Measurements from ENCODE around the gene TECR.

Gene TECR

DNA sequence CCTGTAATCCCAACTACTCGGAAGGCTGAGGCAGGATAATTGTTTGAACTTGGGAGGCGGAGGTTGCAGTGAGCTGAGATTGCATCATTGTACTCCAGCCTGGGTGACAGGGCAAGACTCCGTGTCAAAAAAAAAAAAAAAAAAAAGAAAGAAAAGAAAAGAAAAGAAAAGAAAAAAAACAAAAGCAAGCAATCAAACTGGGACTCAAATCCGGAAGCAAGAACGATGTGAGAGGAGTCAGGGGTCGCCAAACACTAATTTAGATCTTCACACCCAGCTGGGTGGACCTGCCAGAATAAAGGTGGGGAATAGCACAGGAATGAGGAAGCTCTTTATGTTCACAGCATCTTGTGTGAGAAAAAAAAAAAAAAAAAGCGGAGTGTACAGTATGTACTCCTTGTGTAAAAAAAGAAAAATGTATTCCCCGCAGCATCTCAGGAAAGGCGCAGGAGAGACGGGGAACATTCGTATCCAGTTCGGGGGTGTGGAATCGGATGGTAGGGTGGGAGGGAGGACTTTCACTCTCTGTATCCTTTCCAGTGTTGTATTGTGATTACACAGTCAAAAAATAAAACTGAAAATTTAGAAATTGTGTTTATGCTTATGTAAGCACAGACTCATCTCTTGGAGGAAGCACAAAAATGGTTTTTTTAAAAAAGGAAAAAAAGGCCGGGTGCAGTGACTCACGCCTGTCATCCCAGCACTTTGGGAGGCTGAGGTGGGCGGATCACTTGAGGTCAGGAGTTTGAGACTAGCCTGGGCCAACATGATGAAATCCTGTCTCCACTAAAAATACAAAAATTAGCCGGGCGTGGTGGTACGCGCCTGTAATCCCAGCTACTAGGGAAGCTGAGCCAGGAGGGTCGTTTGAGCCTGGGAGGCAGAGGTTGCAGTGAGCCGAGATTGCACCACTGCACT is 18.8 kb upstream of the TECR start:
- no peak for DNase-seq

DNA sequence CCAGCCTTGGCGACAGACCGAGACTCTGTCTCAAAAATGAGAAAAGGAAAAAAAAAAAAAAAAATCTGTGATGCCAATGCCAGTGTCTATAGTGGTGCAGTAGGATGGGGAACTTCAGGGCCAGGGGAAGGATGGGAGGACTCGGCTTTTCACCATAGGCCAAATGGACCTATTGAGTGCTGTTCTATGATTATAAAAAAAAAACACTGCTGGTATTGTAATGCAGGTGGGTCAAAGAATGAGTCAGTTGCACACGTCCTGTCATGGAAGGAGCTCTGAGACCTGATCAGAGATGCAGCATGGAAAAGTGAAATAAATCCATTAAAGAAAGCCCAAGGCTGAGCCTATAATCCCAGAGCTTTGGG is 18.2 kb upstream of the TECR start:
- no peak for DNase-seq

DNA sequence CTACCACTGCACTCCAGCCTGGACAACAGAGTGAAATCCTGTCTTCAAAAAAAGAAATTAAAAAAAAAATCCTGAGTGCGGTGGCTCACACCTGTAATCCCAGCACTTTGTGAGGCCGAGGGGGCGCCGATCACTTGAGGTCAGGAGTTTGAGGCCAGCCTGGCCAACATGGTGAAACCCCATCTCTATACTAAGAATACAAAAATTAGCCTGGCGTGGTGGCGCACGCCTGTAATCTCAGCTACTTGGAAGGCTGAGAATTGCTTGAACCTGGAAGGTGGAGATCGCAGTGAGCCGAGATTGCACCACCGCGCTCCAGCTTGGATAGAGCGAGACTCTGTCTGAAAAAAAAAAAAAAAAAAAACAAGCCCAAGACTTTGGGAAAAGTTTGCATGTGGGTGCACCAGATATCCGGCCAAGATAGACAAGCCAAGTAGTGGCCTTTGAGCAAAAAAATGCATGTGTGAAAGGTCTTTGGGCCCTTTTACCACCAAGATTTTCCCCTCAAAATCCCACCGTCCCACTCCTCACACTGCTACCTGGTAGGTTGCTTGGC is 16.9 kb upstream of the TECR start:
- no peak for DNase-seq

DNA sequence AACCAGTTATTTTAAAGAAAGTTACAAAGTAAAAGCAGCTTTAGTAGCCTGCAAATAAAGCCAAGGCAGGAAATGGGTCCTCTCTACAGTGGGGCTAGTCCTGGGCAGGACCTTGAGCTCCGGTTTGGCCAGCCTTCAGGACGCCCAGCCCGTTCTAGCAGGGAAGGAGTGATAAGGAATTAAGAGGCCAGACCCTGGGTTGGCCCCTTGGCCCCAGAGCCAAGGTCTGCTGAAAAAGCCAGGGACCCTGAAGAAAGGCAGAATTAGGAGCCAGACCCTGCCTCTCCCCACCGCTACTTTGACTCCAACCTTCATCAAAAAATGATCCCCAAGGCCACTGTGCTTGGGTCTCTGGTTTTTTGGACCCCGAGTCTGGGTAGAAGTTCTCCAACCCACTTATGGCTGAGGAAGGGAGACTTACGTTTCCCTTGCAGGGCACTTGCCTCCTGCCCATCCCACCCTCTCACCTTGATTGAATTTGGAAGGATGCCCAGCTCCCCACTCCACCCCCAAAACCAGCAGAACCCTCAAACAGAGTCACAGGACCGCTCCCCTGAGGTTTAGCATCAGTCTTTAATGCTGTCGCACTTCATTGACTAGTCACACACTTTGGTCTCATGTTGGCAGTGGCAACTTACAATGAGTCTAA is 15.1 kb upstream of the TECR start:
- no peak for DNase-seq

DNA sequence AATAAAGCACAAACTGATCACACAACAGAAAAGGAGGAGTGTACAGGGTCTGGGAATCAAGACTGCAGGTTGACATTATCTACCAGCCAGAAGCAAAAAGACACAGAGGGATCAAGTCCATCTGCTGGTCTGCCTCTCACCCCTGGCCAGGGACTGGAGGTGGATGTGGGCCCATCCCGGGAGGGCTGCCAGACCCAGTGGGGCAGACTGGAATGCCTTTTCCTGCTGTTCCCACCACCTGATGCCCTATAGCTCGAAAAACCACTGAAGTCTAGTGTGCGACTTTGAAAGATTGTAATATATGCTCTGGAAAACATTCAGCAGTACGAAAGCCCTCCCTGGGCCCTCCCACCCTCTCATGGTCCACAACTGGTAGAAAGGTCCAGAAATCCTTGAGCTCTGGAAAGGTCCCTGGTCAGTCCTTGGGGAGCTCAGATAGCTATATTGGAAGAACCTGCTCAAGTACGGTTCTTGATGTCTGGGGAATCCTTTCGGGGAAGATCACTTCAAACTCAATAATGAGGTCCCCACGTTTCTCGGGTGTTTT is 13.8 kb upstream of the TECR start:
- DNase-seq, result no peak

DNA sequence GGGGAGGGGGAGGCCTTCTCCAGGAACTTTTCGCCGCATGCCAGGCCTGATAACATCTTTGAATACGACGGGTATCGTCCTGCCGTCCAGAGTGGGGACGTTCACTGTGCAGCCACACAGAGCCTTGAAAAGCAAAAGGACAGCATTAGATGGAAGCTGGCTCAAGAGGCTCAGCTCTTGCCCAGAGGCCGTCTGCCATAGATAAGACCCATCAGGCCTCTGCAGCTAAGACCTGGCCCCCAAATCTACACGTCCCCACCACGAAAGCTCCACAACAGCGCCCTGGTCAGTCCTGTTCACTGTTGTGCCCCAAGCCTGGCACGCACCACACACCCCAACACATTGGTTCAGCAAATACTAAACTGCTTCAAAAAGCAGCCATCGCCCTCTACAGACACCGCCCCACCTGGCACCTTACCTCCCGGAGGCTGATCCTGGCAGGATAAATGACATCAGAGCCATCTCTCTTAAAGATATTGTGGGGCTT is 13.3 kb upstream of the TECR start:
- no peak for DNase-seq

DNA sequence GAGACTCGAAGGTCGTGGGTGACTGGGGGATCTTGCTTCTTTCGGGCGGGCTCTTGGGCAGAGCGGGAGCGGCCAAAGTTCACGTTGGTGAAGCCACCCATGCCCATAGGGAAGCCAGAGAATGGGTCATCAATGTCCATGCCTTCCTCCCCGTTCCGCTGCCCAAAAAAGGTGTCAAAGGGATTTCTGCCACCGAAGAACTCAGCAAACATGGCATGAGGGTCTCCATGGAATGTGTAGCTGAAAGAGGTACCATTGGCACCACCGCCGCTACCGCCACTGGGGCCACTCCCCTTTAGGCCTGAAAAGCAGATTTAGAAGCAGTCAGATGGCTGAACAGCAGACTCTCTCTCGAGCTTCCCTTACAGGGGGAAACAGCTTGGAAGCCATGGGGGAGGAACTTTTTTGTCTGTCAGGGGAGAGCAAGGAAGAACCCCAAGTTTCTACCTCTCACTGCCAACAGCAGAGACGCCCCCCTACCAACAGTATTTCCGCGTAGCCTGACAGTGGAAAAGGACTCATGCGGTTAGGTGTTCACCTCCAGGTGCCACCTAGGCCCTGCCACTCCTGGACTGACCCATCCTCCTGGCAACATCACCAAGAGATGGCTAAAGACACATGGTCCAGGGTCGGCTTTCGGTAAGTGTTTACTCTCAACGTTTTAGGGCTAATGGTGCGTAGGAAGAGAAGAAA is 12.5 kb upstream of the TECR start:
- no peak for DNase-seq

DNA sequence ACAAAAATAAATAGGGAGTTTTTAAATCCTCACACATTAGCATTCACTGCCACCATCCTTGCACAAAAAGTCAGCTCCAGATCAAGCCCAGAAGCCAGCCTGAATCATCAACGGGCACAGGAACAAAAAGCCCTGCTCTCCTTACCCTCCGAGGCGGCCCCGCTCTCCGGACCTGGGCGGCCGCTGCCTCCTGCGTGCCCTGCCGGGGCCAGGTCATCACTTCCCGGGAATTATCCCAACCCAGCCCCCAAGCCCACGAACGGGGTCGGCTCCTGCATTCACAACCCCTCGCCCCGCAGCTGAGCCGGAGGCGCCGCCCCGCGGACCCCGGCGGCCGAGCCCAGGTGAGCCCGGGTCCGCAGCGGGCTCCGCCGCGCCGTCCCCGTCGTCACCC is 12.0 kb upstream of the TECR start:
- DNase-seq, result peak in 1 of 2 donors; percentile 45

DNA sequence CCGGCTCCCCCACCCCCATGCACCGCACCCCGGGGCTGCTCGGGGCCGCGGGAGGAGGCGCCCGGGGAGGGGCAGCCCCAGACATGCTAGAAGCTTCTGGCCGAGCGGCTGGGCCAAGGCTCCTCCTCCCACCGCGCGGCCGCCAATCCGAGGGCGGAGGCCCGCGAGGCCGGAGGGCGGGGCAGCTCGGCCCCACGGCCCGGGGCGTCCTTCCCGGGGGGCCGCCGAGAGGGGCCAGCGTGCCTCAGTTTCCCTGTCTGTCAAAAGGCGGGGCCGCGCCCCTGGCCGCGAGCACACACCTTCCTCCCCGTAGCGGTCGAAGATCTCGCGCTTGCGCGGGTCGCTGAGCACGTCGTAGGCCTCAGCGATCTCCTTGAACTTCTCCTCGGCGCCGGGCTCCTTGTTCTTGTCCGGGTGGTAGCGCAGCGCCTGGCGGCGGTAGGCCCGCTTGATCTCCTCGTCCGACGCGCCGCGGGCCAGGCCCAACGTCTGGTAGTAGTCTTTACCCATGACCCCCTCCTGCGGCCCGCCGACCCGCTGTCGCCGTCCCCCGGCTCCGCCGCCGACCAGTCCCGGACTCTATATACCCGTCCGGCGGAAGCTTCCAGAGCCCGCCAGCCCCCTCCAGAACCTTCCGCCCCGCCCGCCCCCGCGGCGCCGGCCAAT is 11.4 kb upstream of the TECR start, which contains the start of gene DNAJB1:
TSS of gene DNAJB1 (minus strand) at position 558 of the 666 bp plus-strand sequence. CDS start at position 510, 48 bp downstream.
- DNase-seq, result peak; percentile 69 to 73

DNA sequence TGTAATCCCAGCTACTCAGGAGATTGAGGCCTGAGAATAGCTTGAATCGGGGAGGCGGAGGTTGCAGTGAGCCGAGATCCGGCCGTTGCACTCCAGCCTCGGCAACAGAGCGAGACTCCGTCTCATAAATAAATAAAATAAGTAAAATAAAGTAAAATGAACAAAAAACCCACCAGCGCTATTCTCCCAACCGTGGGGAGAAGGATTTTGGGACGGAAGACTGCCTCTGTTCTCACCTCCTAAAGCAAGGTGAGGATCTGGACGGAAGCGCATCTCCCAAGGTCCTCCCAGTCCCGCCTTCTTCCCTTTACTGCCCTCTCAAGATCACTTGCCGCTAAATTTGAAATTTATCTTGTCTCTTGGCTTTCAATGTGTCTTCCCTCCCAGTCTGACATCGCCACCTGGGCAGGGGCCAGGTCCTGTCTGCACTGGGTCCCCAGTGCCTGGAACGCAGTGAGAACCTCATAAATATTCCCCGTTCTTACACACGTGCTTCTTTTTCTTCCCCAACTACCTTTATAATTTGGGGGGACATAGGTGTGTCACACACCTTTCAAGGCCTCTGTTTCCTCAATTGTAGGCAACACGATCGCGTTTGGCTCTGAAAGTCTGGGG is 10.0 kb upstream of the TECR start:
- DNase-seq, result no peak

DNA sequence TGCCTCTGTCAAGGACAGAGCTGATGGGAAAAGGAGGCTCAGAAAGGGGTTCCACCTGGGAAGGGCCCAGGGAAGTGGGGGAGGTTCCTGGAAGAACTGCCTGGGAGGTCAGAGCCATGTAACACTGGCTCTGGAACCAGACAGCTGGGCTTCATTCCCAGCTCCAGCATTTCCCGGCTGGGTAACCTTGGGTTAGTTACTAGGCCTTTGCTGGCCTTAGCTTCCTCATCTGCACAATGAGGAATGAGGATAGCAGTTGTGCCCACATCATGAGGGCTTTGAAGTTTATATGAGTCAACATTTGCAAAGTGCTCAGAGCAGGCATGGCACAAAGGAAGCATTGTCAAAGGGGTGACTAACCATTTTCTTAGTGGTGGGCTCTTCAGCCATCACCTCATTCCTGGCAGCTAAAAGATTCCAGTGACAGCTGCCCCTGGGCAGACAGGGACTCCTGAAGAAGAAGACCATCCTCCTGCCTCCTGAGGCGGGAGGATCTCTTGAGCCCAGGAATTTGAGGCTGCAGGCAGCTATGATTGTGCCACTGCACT is 9.5 kb upstream of the TECR start:
- DNase-seq, result no peak

DNA sequence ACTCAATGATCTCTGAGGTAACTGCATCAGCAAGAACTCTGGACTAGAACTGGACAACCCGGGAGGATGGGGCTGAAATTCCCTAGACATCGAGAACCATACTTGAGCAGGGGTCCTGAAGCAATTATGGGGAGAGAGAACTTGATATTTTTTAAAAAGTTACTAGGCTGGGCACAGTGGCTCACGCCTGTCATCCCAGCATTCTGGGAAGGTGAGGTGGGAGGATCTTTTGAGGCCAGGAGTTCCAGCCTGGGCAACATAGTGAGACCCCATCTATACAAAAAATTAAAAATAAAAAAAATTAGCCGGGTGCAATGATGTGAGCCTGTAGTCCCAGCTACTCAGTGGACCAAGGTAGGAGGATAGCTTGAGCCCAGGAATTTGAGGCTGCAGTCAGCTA is 8.9 kb upstream of the TECR start:
- DNase-seq, result no peak

DNA sequence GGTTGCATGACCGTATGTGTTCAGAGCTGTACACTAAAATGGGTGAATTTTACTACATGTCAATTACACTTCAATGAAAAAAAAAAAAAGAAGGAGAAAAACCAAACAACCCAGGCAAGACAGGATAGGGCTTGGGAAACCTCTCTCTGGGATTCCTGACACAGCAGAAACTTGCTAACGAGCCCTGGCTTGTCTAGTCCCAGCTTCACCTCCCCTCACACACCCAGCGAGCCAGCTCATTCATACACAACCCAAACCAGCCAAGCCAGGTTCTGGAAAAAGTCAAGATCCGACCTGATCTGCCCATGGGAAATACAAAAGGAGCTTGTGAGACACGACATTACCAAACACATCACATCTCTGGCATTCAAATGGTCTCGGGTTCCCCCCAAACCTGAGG is 3.7 kb upstream of the TECR start:
- DNase-seq, result no peak

DNA sequence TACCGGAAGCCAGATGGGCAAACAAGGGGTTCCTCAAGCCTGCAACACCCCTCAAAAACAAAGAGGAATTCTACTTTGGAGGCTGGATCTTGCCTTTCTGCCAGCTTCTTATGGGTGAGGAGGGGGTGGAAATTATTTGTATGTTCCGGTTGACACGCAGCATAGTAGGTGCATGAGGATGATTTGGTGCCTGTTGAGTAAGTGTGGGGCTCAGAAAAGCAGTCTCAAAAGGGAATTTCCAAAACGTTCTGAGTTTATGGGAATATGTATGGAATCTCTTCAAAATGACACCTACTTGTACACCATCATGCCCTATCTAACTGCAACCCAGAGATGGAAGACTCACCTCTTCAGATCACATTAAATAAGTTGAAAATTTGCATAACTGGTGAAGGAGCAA is 3.0 kb upstream of the TECR start:
- no peak for DNase-seq

DNA sequence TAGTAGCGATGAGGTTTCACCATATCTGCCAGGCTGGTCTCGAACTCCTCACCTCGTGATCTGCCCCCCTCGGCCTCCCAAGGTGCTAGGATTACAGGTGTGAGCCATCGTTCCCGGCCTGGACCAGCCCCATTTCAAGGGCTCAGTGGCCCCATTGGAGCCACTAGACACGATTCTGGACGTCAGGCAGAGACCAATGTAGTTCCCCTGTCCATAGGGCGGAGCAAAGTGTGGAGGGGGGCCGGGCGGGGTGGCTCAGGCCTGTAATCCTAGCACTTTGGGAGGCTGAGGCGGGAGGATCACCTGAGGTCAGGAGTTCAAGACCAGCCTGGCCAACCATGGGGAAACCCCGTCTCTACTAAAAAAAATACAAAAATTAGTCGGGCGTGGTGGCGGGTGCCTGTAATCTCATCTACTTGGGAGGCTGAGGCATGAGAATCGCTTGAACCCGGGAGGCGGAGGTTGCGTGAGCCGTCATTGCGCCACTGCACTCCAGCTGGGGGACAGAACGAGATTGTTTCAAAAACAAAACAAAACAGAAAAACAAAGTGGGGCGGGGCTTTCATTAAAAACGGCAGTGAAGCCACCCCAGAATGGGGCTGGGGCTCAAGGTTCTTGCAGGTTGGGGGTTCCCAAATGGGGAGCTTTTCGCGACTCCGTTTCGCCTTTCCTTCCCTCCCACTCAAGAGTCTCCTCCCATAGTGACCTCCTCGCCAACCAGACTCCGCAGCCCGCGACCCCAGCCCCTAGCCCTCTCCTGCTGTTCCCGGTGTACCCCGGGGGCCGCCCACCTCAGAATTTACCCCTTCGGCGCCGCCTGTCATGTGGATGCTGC is 758 bp upstream of the TECR start:
- no peak for DNase-seq

DNA sequence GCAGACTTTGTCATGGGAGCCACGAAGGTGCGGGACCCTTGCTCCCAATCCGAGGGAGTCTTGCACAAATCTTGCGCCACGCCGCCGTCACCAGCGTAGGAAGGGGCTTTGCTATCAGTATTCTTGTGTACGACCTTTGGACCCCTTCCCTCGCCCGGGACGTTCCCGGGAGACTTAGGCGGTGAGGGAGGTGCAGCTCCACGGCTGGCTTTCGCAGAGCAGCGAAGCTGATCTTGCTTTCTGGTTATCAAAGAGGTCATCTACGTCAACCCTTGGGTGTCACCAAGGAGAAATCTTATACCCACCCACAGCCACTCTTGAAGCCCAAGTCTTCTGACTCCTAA is 583 bp downstream of the TECR start:
- no peak for DNase-seq

DNA sequence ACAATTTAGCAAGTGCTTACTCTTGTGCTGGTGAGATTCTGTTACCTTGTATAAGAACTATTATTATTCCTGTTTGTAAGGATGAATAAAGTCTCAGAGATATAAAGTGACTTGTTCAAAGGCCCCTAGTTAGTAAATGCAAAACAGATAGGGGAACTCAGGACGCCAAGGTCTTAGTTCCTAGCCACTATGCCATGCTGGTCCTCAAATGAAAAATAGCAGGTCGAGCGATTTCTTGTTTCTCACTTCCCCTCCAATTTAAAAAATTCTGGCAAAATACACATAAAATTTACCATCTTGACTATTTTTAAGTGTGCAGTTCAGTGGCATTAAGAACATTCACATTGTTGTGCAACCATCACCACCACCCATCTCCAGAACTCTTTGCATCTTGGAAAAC is 1.1 kb downstream of the TECR start:
- DNase-seq, result no peak

DNA sequence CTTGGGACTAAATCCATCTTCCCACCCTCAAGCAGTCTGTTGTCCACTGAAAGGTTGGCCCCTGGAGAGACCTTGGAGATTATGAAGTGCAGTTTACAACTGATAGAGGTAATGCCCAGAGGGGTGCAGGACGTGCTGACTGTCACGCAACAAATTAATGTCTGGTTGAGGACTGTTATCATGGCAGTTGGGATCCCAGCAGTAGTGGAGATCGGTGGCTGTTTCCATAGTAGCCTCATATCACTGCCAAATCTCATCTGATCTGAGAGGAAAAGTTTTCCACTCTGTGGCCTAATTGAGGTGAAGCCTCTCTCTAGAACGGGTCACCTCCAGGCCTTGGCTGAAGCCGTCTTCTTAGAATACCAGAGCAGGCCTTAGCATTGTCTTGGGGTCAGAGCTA is 4.1 kb downstream of the TECR start:
- DNase-seq, result no peak

DNA sequence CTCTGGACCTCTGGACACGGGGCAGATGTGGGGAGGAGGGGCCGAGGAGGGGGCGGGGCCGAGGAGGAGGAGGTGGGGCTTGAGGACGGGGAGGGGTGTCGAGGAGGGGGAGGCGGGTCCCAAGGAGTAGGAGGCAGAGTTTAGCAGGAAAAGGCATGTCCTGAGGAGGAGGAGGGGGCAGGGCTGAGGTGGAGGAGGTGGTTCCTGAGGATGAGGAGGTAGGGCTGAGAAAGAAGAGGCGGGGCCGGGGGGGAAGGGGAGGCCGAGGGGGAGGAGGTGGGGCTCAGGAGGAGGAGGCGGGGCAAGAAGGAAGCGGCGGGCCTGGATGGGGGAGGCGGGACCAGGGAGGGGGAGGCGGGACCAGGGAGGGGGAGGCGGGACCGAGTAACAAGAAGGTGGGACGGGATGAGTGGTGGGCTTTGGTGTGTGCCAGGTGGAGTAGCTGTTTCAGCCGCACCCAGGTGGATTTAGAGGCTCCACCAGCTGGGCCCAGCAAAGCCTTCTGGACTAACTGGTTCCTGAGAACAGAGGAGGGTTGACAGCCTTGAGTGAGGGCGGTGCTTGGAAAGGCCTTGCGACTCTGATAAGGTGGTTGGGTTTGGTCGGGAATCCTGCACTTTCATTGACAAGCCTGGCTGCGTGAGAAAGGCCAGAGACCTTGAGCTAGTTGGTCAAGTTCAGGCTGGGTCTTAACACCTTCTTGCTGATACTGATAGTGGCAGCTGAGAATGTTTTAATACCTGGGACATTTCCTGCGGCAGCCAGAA is 7.7 kb downstream of the TECR start:
- peak; percentile 33 to 59 for DNase-seq

All from stimulated activated CD4-positive, alpha-beta T cell treated with anti-CD3 and anti-CD28 coated beads, Interleukin-2, amount 100 ng/mL, for 24 hours (primary cell).